ENCODE measurements around the gene ZNF132.

ZNF132 gene

GRCh38 chr19:58386576-58387337 is 53.2 kb downstream of the ZNF132 start, which contains the start of gene RPS5:
RPS5 (plus strand) TSS chr19:58387269; CDS start chr19:58388138, 869 bp downstream.
- DNase-seq (ENCODE audit: low spot score), result peak; percentile 94

DNA sequence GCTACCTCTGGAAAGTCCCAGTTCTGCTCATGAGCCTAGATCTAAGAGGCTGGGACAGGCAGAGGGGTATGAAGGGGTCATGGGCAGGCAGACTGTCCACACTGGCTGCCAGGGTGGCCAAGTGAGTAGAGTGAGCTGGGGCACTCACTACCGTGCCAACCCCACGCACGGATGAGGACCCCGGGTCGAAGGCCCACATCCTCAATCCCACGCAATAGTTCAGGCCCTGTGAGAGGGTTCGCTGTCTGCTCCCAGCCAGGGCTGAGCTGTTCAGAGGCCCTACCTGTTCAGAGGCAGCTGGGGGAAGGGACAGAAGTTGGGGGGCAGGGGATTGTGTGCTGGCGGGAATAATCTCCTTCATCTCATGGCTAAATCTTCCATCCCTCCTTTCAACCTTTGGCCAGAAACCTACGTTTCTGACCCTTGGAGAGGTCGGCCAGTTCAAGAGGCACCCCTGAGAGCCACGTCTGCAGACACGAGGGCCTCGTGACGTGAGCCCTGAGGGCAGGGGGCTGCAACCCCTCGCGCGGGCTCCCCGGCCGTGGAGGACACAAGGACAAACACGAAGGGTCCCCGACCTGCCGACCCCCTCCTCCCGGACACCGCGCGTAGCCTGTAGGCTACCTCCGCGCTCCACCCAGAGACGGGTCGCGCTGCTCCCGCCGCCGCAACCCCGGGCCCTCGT is 53.9 kb downstream of the ZNF132 start:
- no peak for DNase-seq (ENCODE audit: low spot score)

DNA sequence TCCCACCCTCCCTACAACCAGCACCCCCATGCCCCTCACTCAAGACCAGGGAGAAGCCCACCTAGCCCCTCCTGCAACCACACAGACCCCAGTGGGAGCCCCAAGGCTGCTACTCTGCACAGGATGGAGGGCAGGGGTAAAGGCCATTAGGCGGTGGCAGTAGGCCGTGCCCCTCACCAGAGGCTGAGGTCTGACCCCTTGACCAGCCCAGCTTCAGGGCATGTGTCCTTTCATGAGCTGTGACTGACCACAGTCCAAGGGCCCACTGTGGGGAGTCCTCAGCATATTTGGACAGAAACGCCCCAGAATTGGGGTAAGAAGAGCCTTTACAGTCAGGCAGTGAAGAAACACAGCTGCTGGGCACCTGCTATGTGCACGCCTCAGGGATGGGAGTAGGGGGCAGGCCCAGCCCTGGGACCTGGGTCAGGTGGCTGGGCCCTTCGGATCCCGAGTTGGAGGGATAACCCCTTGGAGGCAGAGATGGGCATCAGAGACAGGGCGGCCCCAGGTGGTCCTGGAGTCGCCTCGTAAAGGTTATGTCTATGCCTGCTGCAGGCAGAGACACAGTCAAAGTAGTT is 54.6 kb downstream of the ZNF132 start:
- no peak for DNase-seq (ENCODE audit: low spot score)

- DNase-seq (ENCODE audit: low spot score), result no peak
Measured at GRCh38 chr19:58382997-58383603, 56.9 kb downstream of the ZNF132 start.

Measured in ecto neural progenitor cell (in vitro differentiated cells).